ENCODE results near the gene SLC17A8.

GRCh38 chr12:100375038-100375735 is 18.3 kb downstream of the SLC17A8 start:
- TF ChIP-seq EZH2 (IDR thresholded peaks at IDR 0.05; ENCODE audit: borderline replicate concordance, low read depth, low read length, severe bottlenecking): no peak
- TF ChIP-seq MAX (IDR thresholded peaks at IDR 0.05; ENCODE audit: insufficient read depth, insufficient read length): no peak

Data from endothelial cell of umbilical vein (primary cell).